HepG2 (cell line): ENCODE data around the gene NFS1. TPM values are rescaled to one million over a fixed set of nuclear protein-coding genes. Genes with fewer than 3 reads are reported as not detected.

Experiments
- EP300 ChIP-seq, 3 experiments: sonication (generic) in 1 of 3; formaldehyde crosslinking in 1 of 3; IDR thresholded peaks; 2 replicates each; pipeline versions ENCODE4 v1.5.1 to v1.6.1; 2011 to 2020; ENCODE audit warnings: low read depth in 2 of 3, low read length in 2 of 3, borderline replicate concordance in 1 of 3, improper control_type of control experiment in 1 of 3, mild to moderate bottlenecking in 1 of 3, missing genetic modification reagents in 1 of 3, moderate library complexity in 1 of 3
- HOXA3 ChIP-seq: sonication (generic); formaldehyde crosslinking; IDR thresholded peaks from 2 replicates; pipeline ENCODE4 v1.5.0; 2020; ENCODE audit warnings: missing genetic modification reagents
- MXI1 ChIP-seq: IDR thresholded peaks from 3 replicates; pipeline ENCODE4 v1.6.1; 2012; ENCODE audit warnings: low read depth, low read length, inconsistent platforms, borderline replicate concordance
- NFE2L2 ChIP-seq: fragments of 150-350 bp; IDR thresholded peaks from 2 replicates; pipeline ENCODE4 v1.6.1; 2014; ENCODE audit warnings: low read length
- SRSF1 ChIP-seq: fragments of 200-400 bp; formaldehyde crosslinking; optimal IDR thresholded peaks from 2 replicates; pipeline ENCODE3; 2017; ENCODE audit warnings: mild to moderate bottlenecking, low read depth, low read length, moderate library complexity
- TAF15 ChIP-seq: fragments of 200-400 bp; formaldehyde crosslinking; IDR thresholded peaks from one replicate; pipeline ENCODE4 v1.6.1; 2018; ENCODE audit warnings: mild to moderate bottlenecking, low read depth, low read length; ENCODE audit not compliant: poor library complexity, severe bottlenecking
- THAP11 ChIP-seq: IDR thresholded peaks from 2 replicates; pipeline ENCODE4 v1.6.1; 2016; ENCODE audit warnings: missing biosample characterization, missing genetic modification reagents
- TSC22D2 ChIP-seq: sonication (generic); formaldehyde crosslinking; IDR thresholded peaks from 2 replicates; pipeline ENCODE4 v1.5.1; 2020; ENCODE audit warnings: missing genetic modification reagents, mild to moderate bottlenecking, borderline replicate concordance
- YY1 ChIP-seq: IDR thresholded peaks from 2 replicates; pipeline ENCODE4 v1.6.1; 2011; ENCODE audit warnings: low read length, low read depth, moderate library complexity, mild to moderate bottlenecking; ENCODE audit not compliant: insufficient read depth, insufficient replicate concordance
- ZBTB38 ChIP-seq: sonication (generic); formaldehyde crosslinking; IDR thresholded peaks from 2 replicates; pipeline ENCODE4 v1.5.1; 2020; ENCODE audit warnings: mild to moderate bottlenecking, missing genetic modification reagents
- ZNF101 ChIP-seq: sonication (generic); formaldehyde crosslinking; IDR thresholded peaks from 2 replicates; pipeline ENCODE4 v1.4.0; 2020; ENCODE audit warnings: mild to moderate bottlenecking, low read depth, missing genetic modification reagents, borderline replicate concordance
- ZNF460 ChIP-seq: sonication (generic); formaldehyde crosslinking; IDR thresholded peaks from 2 replicates; pipeline ENCODE4 v1.5.1; 2020; ENCODE audit warnings: missing genetic modification reagents, mild to moderate bottlenecking, borderline replicate concordance
- ZNF709 ChIP-seq: sonication (generic); formaldehyde crosslinking; IDR thresholded peaks from 2 replicates; pipeline ENCODE4 v1.5.0; 2020; ENCODE audit warnings: mild to moderate bottlenecking, missing genetic modification reagents
- polyA plus RNA-seq, 8 experiments: library from polyadenylated mRNA; depleted of rRNA in 3 of 8; stranded (reverse) in 7 of 8; unstranded in 1 of 8; fragments of >200 nt; fragmentation: Illumina TruSeq in 4 of 8; extraction: Trizol in 4 of 8; gene quantifications; 2 replicates each; pipeline versions ENCODE4 v1.2.1 to v1.2.3, GENCODE V29; 2011 to 2016; ENCODE audit warnings: low read depth in 4 of 8, missing spikeins in 1 of 8, mixed read lengths in 1 of 8; ENCODE audit not compliant: insufficient read depth in 1 of 8
- total RNA-seq, 5 experiments: library from RNA; depleted of rRNA; stranded (reverse); fragments of >200 nt; fragmentation: Illumina TruSeq; extraction: Trizol; gene quantifications; 2 replicates each; pipeline ENCODE4 v1.2.3, GENCODE V29; 2016; ENCODE audit warnings: low read depth in 1 of 5
- TF ChIP-seq, protein P1 (sequence below): sonication (generic); formaldehyde crosslinking; IDR thresholded peaks from 2 replicates; pipeline ENCODE4 v1.4.0; 2020; ENCODE audit warnings: missing genetic modification reagents
- TF ChIP-seq, protein P2 (sequence below): sonication (generic); formaldehyde crosslinking; IDR thresholded peaks from 2 replicates; pipeline ENCODE4 v1.5.1; 2020; ENCODE audit warnings: missing genetic modification reagents, mild to moderate bottlenecking, borderline replicate concordance
- TF ChIP-seq, protein P3 (sequence below): sonication (generic); formaldehyde crosslinking; IDR thresholded peaks from 2 replicates; pipeline ENCODE4 v1.8.0; 2022; ENCODE audit warnings: missing genetic modification reagents, mild to moderate bottlenecking, inconsistent platforms, borderline replicate concordance

NFS1 gene
- total and polyA plus RNA-seq, 2 of the 13 experiments (the other 11 are each of a cell fraction or from before 2014, with no cell fraction given), result 65.9 to 88.1 TPM

DNA sequence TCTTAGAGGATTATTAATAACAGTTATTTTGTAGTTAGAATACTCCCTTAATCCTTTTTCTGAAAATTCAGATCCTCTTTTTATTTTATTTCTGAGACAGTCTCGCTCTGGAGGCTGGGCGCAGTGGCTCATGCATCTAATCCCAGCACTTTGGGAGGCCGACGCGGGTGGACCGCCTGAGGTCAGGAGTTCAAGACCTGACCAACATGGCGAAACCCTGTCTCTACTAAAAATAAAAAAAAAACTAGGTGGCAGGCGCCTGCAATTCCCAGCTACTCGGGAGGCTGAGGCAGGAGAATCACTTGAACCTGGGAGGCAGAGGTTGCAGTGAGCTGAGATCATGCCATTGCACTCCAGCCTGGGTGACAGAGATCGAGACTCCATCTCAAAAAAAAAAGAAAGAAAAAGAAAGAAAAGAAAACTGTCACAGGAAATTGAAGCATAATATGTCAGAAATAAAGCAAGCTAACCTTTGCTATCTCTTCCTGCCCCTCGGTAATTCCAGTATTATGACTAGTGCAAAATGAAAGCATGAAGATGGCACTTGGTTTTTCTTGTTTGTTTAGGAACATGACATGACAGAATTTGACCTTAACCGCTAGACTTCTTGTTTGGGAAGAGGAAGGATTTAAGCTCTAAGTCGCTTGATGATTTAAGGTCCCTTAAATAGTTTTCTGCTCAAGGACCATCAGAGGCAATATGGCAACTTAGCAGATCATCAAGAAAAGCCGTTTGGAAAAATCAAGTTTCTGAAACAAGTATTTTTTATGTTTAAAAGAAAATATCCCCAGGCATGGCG, 44.7 kb upstream of the NFS1 start (continued):
- TF ChIP-seq, protein P1, sequence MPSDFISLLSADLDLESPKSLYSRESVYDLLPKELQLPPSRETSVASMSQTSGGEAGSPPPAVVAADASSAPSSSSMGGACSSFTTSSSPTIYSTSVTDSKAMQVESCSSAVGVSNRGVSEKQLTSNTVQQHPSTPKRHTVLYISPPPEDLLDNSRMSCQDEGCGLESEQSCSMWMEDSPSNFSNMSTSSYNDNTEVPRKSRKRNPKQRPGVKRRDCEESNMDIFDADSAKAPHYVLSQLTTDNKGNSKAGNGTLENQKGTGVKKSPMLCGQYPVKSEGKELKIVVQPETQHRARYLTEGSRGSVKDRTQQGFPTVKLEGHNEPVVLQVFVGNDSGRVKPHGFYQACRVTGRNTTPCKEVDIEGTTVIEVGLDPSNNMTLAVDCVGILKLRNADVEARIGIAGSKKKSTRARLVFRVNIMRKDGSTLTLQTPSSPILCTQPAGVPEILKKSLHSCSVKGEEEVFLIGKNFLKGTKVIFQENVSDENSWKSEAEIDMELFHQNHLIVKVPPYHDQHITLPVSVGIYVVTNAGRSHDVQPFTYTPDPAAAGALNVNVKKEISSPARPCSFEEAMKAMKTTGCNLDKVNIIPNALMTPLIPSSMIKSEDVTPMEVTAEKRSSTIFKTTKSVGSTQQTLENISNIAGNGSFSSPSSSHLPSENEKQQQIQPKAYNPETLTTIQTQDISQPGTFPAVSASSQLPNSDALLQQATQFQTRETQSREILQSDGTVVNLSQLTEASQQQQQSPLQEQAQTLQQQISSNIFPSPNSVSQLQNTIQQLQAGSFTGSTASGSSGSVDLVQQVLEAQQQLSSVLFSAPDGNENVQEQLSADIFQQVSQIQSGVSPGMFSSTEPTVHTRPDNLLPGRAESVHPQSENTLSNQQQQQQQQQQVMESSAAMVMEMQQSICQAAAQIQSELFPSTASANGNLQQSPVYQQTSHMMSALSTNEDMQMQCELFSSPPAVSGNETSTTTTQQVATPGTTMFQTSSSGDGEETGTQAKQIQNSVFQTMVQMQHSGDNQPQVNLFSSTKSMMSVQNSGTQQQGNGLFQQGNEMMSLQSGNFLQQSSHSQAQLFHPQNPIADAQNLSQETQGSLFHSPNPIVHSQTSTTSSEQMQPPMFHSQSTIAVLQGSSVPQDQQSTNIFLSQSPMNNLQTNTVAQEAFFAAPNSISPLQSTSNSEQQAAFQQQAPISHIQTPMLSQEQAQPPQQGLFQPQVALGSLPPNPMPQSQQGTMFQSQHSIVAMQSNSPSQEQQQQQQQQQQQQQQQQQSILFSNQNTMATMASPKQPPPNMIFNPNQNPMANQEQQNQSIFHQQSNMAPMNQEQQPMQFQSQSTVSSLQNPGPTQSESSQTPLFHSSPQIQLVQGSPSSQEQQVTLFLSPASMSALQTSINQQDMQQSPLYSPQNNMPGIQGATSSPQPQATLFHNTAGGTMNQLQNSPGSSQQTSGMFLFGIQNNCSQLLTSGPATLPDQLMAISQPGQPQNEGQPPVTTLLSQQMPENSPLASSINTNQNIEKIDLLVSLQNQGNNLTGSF (CRISPR knock-in tag), result no peak
- TF ChIP-seq EP300 (IDR thresholded peaks at IDR 0.05; ENCODE audit: low read depth in 2 of 2, low read length in 2 of 2) (no peak), EP300 (CRISPR knock-in tag; IDR thresholded peaks at IDR 0.05; ENCODE audit: borderline replicate concordance) (peak; percentile 25; the same call in 1 of the 2 replicates), THAP11 (CRISPR knock-in tag) (peak; percentile 28; the same call in 1 of the 2 replicates), MXI1 (0 out of 3 replicates have a peak, but pooled peaks have one; percentile 48), TAF15 (no peak), HOXA3 (peak; percentile 65), YY1 (peak; percentile 62), ZNF101 (CRISPR knock-in tag) (0 out of 2 replicates have a peak, but pooled peaks have one; percentile 65), ZNF709 (0 out of 2 replicates have a peak, but pooled peaks have one; percentile 35), TSC22D2 (no peak), ZBTB38 (CRISPR knock-in tag) (0 out of 2 replicates have a peak, but pooled peaks have one; percentile 21), ZNF460 (CRISPR knock-in tag) (peak; percentile 94), SRSF1 (no peak), NFE2L2 (peak; percentile 98)
- TF ChIP-seq, protein P2, sequence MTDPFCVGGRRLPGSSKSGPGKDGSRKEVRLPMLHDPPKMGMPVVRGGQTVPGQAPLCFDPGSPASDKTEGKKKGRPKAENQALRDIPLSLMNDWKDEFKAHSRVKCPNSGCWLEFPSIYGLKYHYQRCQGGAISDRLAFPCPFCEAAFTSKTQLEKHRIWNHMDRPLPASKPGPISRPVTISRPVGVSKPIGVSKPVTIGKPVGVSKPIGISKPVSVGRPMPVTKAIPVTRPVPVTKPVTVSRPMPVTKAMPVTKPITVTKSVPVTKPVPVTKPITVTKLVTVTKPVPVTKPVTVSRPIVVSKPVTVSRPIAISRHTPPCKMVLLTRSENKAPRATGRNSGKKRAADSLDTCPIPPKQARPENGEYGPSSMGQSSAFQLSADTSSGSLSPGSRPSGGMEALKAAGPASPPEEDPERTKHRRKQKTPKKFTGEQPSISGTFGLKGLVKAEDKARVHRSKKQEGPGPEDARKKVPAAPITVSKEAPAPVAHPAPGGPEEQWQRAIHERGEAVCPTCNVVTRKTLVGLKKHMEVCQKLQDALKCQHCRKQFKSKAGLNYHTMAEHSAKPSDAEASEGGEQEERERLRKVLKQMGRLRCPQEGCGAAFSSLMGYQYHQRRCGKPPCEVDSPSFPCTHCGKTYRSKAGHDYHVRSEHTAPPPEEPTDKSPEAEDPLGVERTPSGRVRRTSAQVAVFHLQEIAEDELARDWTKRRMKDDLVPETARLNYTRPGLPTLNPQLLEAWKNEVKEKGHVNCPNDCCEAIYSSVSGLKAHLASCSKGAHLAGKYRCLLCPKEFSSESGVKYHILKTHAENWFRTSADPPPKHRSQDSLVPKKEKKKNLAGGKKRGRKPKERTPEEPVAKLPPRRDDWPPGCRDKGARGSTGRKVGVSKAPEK (CRISPR knock-in tag), result no peak
- TF ChIP-seq, protein P3, sequence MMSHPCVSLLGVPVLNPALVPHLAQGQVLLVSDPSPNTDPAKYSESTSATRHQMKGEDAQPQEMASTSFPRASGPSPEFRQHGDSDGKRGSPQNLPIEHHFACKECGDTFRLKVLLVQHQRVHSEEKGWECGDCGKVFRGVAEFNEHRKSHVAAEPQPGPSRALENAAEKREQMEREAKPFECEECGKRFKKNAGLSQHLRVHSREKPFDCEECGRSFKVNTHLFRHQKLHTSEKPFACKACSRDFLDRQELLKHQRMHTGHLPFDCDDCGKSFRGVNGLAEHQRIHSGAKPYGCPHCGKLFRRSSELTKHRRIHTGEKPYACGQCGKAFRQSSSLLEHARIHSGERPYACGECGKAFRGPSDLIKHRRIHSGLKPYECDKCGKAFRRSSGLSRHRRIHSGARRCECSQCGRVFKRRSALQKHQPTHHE, result no peak
